Panc1 (cell line): ENCODE measurements around the gene WNT5A. TPM values are rescaled to one million over a fixed set of nuclear protein-coding genes. Genes with fewer than 3 reads are reported as not detected.

Experiments used
- ATAC-seq: fragments of 200-7000 bp; cut with Tn5 transposase; 2 replicates; pipeline ENCODE4 v1.9.1; 2020; ENCODE audit warnings: mild to moderate bottlenecking, moderate library complexity
- BruUV-seq: library from RNA; stranded (reverse); fragments of 400-500 nt; replicated peaks from 2 replicates; lab custom pipeline; 2021; lab: Mats Ljungman, UMichigan
- CTCF ChIA-PET: fragments of 300-600 bp; sonication (Branson Sonifier 250); formaldehyde crosslinking; loops from one replicate; lab custom pipeline; 2022; ENCODE audit warnings: antibody characterized with exemption; lab: Charles Lee
- POLR2A ChIA-PET: fragments of 300-600 bp; sonication (Branson Sonifier 250); formaldehyde crosslinking; loops from one replicate; lab custom pipeline; 2022; ENCODE audit warnings: antibody characterized with exemption; lab: Charles Lee
- DNase-seq: peaks from one replicate; pipeline ENCODE4 v3.0.0-alpha.2; 2010; ENCODE audit warnings: low read depth, low spot score
- H3K27ac ChIP-seq: 2 replicates; pipeline ENCODE4 v1.5.1; 2011; ENCODE audit warnings: mild to moderate bottlenecking, low read length, inconsistent platforms
- H3K27me3 ChIP-seq: fragments of 200-500 bp; sonication (Bioruptor generic); 2 replicates; pipeline ENCODE4 v1.6.0; 2014; ENCODE audit warnings: low read length, inconsistent platforms; ENCODE audit not compliant: control insufficient read depth, insufficient read depth
- H3K36me3 ChIP-seq: fragments of 200-500 bp; sonication (Bioruptor generic); 2 replicates; pipeline ENCODE4 v1.5.1; 2014; ENCODE audit warnings: inconsistent platforms, mild to moderate bottlenecking, low read length, moderate library complexity; ENCODE audit not compliant: control insufficient read depth, insufficient read depth
- H3K4me1 ChIP-seq: 2 replicates; pipeline ENCODE4 v1.5.1; 2011; ENCODE audit warnings: inconsistent platforms, mild to moderate bottlenecking, low read length, moderate library complexity; ENCODE audit not compliant: control insufficient read depth, insufficient read depth
- H3K4me3 ChIP-seq, 2 experiments: 2 replicates each; pipeline ENCODE4 v1.5.1; 2011 to 2012; ENCODE audit warnings: low read depth in 2 of 2, low read length in 2 of 2, mild to moderate bottlenecking in 2 of 2, inconsistent platforms in 1 of 2, moderate library complexity in 1 of 2
- H3K9me3 ChIP-seq: fragments of 200-500 bp; sonication (Bioruptor generic); 2 replicates; pipeline ENCODE4 v1.5.1; 2014; ENCODE audit warnings: low read depth, mild to moderate bottlenecking, inconsistent platforms, low read length, moderate library complexity; ENCODE audit not compliant: control insufficient read depth, insufficient read depth
- POLR2AphosphoS5 ChIP-seq: IDR thresholded peaks from 2 replicates; pipeline ENCODE4 v1.6.1; 2012; ENCODE audit warnings: mild to moderate bottlenecking, low read depth, low read length, moderate library complexity
- SIN3A ChIP-seq: IDR thresholded peaks from 2 replicates; pipeline ENCODE4 v1.6.1; 2012; ENCODE audit warnings: low read depth, mild to moderate bottlenecking, low read length, moderate library complexity, borderline replicate concordance; ENCODE audit not compliant: insufficient read depth
- TCF7L2 ChIP-seq: IDR thresholded peaks from 2 replicates; pipeline ENCODE4 v1.6.1; 2011; ENCODE audit warnings: mild to moderate bottlenecking, low read depth, low read length, inconsistent platforms
- in situ Hi-C: cut with HindIII; loops from 2 replicates; pipeline ENCODE4 v1.10.0; 2016; ENCODE audit warnings: low sequenced_read_pairs, low pct_unique_long_range_greater_than_20kb
- intact Hi-C: fragments of 100-400 bp; cut with micrococcal nuclease; formaldehyde crosslinking; loops from one replicate; pipeline ENCODE4 v1.10.0; 2022; ENCODE audit not compliant: unreplicated experiment
- total RNA-seq: library from RNA; stranded (reverse); gene quantifications from one replicate; pipeline ENCODE4 v1.2.1, GENCODE V29; 2021; ENCODE audit not compliant: unreplicated experiment
- TF ChIP-seq, protein P1 (sequence below): fragments of 450-650 bp; IDR thresholded peaks from 2 replicates; pipeline ENCODE4 v1.5.1; 2017; ENCODE audit warnings: mild to moderate bottlenecking
- TF ChIP-seq, protein P2 (sequence below), 2 experiments: IDR thresholded peaks; 2 replicates each; pipeline ENCODE4 v1.6.1; 2011 to 2012; ENCODE audit warnings: low read depth in 2 of 2, control low read depth in 1 of 2, low read length in 1 of 2, mild to moderate bottlenecking in 1 of 2, moderate library complexity in 1 of 2; ENCODE audit not compliant: insufficient read depth in 1 of 2

WNT5A gene
- total RNA-seq, 1 experiment from 2014 or later: 0.54 TPM

DNA sequence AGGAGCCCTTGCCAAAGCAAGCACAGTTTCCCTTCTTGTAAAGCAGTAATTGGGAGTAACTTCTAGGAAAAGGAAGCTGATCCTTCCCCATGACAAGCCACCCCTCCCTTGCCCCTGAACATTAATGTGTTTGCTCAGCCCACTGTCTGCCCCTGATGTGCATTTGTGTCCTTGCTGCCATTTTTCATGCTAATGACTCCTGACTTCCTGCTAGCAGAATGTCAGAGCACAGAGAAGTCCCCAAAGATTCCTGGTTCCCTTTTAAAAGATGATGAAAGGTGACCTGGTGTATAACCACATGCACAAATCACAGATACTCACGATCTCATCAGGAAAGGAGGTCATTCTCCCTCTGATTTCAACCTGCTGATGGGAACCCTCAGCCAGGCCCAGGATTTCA, 44.2 kb upstream of the WNT5A start:
- Histone ChIP-seq H3K36me3 (no peaks in the 10 kb centered on the region), H3K9me3 (no peaks in the 10 kb centered on the region), H3K4me1 (no peaks in the 10 kb centered on the region), H3K27ac (no peak overlapping the region), H3K27me3 (no peaks in the 10 kb centered on the region), H3K4me3 (no peak overlapping the region)
- POLR2A ChIA-PET: no interaction called here
- TF ChIP-seq SIN3A (no peak), POLR2AphosphoS5 (no peak), TCF7L2 (no peak)
- TF ChIP-seq, protein P1, sequence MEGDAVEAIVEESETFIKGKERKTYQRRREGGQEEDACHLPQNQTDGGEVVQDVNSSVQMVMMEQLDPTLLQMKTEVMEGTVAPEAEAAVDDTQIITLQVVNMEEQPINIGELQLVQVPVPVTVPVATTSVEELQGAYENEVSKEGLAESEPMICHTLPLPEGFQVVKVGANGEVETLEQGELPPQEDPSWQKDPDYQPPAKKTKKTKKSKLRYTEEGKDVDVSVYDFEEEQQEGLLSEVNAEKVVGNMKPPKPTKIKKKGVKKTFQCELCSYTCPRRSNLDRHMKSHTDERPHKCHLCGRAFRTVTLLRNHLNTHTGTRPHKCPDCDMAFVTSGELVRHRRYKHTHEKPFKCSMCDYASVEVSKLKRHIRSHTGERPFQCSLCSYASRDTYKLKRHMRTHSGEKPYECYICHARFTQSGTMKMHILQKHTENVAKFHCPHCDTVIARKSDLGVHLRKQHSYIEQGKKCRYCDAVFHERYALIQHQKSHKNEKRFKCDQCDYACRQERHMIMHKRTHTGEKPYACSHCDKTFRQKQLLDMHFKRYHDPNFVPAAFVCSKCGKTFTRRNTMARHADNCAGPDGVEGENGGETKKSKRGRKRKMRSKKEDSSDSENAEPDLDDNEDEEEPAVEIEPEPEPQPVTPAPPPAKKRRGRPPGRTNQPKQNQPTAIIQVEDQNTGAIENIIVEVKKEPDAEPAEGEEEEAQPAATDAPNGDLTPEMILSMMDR: no peak
- TF ChIP-seq, protein P2, sequence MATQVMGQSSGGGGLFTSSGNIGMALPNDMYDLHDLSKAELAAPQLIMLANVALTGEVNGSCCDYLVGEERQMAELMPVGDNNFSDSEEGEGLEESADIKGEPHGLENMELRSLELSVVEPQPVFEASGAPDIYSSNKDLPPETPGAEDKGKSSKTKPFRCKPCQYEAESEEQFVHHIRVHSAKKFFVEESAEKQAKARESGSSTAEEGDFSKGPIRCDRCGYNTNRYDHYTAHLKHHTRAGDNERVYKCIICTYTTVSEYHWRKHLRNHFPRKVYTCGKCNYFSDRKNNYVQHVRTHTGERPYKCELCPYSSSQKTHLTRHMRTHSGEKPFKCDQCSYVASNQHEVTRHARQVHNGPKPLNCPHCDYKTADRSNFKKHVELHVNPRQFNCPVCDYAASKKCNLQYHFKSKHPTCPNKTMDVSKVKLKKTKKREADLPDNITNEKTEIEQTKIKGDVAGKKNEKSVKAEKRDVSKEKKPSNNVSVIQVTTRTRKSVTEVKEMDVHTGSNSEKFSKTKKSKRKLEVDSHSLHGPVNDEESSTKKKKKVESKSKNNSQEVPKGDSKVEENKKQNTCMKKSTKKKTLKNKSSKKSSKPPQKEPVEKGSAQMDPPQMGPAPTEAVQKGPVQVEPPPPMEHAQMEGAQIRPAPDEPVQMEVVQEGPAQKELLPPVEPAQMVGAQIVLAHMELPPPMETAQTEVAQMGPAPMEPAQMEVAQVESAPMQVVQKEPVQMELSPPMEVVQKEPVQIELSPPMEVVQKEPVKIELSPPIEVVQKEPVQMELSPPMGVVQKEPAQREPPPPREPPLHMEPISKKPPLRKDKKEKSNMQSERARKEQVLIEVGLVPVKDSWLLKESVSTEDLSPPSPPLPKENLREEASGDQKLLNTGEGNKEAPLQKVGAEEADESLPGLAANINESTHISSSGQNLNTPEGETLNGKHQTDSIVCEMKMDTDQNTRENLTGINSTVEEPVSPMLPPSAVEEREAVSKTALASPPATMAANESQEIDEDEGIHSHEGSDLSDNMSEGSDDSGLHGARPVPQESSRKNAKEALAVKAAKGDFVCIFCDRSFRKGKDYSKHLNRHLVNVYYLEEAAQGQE (IDR thresholded peaks at IDR 0.05; ENCODE audit: insufficient read depth in 1 of 2, low read depth in 2 of 2, low read length in 1 of 2): no peak
- CTCF ChIA-PET: no interaction called here
- BruUV-seq: no TSS peak
- no peak for DNase-seq
- in situ Hi-C loops (no loop called here), intact Hi-C loops (no loop called here)
- ATAC-seq: no peak

DNA sequence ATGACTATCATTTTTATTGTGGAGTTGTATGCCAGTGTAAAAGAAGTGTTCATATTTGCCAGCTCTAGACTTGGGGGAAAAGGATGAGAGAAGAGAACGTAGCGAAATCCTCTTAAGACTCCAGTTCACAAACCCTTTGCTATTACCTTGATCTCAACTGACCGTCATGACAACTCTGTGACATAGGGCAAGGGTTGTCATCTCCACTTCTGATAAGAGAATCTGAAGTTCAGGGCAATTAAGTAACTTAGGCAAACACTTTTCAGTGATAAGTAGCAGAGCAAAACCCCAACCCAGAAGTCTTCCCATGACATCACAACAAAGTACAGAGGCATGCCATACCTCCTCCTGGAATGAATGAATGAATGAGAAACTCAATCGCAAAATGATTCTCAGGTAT, 40.3 kb upstream of the WNT5A start:
- ATAC-seq (no peak), DNase-seq (no peak)
- H3K27ac ChIP-seq: no peak overlapping the region
- no peaks in the 10 kb centered on the region for H3K36me3 ChIP-seq
- H3K27me3 ChIP-seq: no peaks in the 10 kb centered on the region
- in situ Hi-C loops (no loop called here), intact Hi-C loops (no loop called here)
- no TSS peak for BruUV-seq
- TF ChIP-seq POLR2AphosphoS5: no peak
- TF ChIP-seq, protein P1: no peak
- no peak for TF ChIP-seq TCF7L2
- no peak for TF ChIP-seq SIN3A
- TF ChIP-seq, protein P2 (IDR thresholded peaks at IDR 0.05; ENCODE audit: insufficient read depth in 1 of 2, low read depth in 2 of 2, low read length in 1 of 2): no peak
- no peaks in the 10 kb centered on the region for H3K4me1 ChIP-seq
- H3K4me3 ChIP-seq: no peak overlapping the region
- no peaks in the 10 kb centered on the region for H3K9me3 ChIP-seq
- CTCF ChIA-PET: no interaction called here
- POLR2A ChIA-PET: no interaction called here
